H54 (cell line): Measurements from ENCODE around the gene EQTN.
A peak's percentile ranks its signal among the peaks of the same experiment; 100 is the strongest.
"Not testable (repeated sequence)": the region's sequence is repeated elsewhere in the genome, so short reads cannot be mapped to it uniquely, and the experiment has no call there.

Experiments used
- DNase-seq: peaks from one replicate; pipeline ENCODE4 v3.0.0; 2011; ENCODE audit warnings: low spot score, mixed read lengths; ENCODE audit not compliant: insufficient read length
- FAIRE-seq: peaks from 3 replicates; lab custom pipeline; 2011; peaks lifted over from hg19 to GRCh38; lab: Jason Lieb, UNC
- POLR2A ChIP-seq: IDR thresholded peaks from 2 replicates; pipeline ENCODE4 v1.6.1; 2011; ENCODE audit warnings: low read depth, mild to moderate bottlenecking, low read length

EQTN gene

DNA sequence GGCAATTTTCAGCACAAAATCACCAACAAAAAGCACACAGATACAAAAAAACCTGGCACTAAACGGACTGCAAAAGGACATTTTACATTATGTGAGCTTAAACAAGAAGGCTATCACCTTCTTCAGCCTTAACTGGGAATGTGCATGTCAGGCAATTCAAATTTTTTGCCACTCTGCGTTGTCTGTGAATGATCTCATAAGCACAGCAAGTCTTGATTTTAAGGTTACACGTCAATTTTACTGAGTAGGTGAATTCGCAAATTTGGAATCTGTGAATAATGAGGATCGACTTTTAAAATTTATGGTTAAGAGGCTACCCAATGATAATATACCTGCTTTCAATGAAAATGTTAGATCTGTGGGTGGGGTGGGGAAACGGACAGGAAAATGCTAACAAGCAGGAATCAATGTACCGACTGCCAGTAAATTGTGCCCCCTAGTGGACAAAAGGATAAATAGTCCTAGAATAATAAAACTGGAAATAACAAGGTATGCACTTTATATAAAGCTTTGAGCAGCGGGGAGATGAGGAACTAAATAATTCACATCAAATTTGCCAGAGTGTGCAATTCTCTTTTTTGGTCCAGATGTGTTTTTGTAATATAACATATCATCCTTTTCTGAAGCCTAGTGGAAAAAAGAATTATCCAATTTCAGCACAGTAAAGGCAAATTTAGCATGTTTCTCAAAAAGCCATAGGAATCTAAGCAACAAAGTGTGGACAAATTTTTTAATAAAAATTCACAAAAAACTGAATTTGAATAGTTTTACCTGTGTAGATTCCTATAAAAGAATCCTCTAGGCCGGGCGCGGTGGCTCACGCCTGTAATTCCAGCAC lies 20.5 kb downstream of the EQTN start:
- FAIRE-seq (peak; percentile 99), DNase-seq (peak; percentile 28)
- no peak for TF ChIP-seq POLR2A

- DNase-seq (no peak), FAIRE-seq (no peak)
- no peak for TF ChIP-seq POLR2A
Observed at GRCh38 chr9:27273186-27273585, 23.8 kb downstream of the EQTN start.

DNA sequence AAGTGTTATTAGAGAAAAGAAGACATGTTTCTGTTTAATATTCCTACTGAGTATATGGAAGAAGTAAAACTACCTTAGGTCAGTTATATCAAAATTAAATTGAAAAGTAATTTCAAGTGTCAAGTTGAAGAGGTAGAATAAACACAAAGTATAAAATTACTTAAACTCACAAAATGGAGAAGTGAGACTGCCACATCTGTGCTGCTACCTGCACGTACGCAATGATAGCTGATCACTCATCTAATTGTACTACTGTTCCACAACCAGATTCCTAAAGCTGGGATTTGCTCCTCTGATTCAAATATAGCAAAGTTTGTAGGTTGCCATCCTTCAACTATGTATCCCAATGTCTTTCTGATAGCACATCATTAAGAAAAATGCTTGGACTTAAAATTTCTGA lies 24.8 kb downstream of the EQTN start:
- no peak for TF ChIP-seq POLR2A
- FAIRE-seq = no peak
- no peak for DNase-seq

DNA sequence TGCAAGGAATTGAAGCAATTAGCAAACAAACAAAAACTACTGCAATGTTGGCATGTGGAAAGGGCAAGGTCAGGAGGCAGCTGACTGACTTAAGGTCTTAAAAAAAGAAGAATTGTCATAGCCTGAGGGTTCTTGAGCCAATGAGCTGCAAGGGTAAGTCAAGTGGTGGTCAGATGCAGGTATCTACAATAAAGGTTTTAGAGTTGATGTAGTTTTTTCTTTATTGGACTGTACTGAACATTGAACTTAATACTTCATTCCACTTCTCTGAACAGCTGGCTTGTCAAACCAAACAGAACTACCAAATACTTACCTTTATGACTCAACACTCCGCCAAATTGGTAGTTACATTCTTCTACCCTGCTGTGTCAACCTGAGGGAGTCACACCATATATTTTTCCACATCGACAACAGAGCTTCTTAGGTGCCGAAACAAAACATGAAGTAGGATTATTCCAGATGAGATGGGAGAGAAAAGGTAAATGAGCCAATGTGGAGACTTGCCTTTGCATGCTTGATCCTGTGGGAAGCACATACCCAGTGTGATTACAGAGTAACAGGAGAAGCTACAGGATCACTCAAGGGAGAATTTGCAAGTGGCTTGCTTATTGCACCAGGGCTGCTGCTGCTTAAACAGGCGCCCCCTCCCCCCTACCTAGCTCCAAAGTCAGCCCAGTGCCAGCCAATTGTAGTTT lies 35.3 kb downstream of the EQTN start:
- no peak for DNase-seq
- no peak for FAIRE-seq
- TF ChIP-seq POLR2A = no peak

DNA sequence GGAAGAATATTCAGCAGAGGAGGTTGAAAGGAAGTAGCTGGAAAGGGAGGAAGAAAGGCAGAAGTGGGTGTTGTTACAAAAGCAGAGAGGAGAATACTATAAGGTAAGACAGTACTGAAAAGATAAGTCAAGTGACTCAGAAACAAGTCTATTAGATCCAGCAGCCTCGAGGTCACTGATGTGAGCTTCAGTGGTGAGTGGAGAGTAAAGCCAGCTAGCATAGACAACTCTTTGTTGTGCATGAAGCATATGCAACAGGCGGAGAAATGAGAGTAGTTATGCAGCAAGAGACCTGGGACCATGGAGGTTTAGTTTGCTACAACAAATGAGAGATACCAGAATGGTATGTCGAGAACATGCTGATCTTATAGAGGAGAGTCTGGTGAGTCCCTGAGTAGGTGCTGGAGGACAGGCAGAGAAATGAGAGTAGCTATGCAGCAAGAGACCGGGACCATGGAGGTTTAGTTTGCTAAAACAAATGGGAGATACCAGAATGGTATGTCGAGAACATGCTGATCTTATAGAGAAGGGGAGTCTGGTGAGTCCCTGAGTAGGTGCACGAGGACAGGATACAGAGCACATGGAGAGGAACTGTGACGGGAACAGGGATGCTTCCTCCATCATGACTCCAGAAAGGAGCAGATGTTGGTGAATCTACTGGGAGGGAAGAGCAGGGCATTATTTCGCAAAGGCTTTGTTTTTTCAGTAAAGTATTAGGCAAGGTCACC lies 36.0 kb downstream of the EQTN start:
- no peak for FAIRE-seq
- DNase-seq = no peak
- no peak for TF ChIP-seq POLR2A

DNA sequence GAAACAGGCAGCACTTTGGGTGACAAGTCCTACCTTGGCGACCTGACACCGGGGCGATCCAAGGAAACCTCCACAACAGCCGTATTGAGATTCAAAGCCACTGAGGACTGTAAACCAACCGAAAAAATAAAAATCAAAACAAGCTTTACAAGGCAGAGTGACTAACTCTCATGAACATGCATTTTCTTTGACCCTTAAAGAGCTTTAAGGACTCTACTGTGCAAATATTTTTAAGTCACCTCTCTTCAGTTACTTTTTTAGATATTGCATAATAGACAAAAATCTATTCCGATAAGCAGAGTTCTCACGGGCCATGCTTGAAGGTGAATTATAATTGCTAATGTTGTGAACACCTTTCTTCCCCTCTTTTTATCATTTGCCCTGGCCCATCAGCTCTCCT lies 38.3 kb downstream of the EQTN start:
- no peak for DNase-seq
- TF ChIP-seq POLR2A = no peak
- FAIRE-seq = no peak

- FAIRE-seq (peak; percentile 66), DNase-seq (no peak)
- TF ChIP-seq POLR2A = no peak
Observed at GRCh38 chr9:27248702-27249101, 48.2 kb downstream of the EQTN start.

DNA sequence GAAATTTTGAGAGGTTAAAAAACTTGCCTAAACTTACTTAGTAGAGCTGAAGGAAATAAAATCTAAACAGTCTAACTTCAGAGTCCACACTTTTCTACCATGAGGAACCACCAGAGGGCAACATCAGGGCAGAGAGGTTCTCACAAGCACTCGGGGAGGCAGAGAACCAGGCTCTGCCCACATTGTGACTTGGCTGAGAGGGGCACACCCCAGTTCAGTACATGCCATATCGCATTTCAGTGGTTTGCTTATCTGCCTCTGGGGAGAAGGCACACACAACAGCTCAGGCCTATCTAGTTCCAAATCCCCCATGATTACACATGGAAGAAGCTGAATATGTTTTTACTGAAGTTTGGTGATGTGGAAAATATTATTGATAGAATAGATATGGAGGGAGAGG lies 49.2 kb downstream of the EQTN start:
- DNase-seq (peak; percentile 47), FAIRE-seq (peak; percentile 96)
- TF ChIP-seq POLR2A = no peak

DNA sequence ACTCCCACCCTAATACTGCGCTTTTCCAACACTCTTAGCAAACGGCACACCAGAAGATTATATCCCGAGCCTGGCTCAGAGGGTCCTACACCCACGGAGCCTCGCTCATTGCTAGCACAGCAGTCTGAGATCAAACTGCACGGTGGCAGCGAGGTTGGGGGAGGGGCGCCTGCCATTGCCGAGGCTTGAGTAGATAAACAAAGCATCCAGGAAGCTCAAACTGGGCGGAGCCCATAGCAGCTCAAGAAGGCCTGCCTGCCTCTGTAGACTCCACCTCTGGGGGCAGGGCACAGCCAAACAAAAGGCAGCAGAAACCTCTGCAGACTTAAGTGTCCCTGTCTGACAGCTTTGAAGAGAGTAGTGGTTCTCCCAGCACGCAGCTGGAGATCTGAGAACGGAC lies 57.3 kb downstream of the EQTN start:
- not testable (repeated sequence) for DNase-seq

More for the DNA sequence above, 57.3 kb downstream of the EQTN start:
- FAIRE-seq = not testable (repeated sequence)
